IPS-NIHi11 (cell line): ENCODE measurements around the gene TMEM263.
"Not testable (repeated sequence)": the region's sequence is repeated elsewhere in the genome, so short reads cannot be mapped to it uniquely, and the experiment has no call there.

Experiments used
- DNase-seq: peaks from one replicate; pipeline ENCODE4 v3.0.0; 2012; ENCODE audit warnings: mixed read lengths, low spot score

Gene TMEM263

DNA sequence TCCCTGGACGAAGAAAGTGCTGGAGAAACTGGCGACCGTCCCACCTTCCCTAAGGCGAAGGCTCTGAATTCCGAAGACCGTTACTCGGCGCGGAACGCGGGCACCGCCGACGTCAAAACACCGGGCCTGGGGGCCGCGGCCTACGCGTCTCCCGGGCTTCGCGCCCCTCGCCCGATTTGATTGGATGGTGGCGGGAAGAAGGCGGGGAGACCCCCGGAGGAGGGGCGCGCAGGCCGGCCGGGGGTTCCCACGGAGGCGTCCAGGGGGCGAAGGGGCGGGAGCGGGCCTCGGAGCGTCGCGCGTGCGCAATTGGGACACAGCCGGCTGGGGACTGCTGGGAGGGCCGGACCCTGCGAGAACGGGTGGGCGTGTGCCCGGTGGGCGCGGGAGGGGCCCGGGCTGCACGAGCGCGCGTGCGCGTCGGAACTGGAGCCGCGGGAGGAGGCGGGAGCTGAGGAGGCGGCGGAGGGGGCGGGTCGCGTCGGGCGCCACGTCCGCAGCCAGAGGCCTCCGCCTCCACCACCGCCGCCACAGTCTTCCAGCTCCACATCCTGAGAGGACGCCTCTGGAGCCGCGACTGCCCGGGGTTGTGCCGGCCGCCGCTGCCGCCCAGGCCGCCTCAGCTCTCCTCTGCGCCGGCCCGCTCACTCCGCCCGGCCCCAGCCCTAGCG lies at the start of gene TMEM263:
TMEM263 (plus strand) TSS at position 531 of the 671 bp plus-strand sequence. CDS start 11,210 bp downstream, outside the sequence.
- DNase-seq: peak; percentile 98

DNA sequence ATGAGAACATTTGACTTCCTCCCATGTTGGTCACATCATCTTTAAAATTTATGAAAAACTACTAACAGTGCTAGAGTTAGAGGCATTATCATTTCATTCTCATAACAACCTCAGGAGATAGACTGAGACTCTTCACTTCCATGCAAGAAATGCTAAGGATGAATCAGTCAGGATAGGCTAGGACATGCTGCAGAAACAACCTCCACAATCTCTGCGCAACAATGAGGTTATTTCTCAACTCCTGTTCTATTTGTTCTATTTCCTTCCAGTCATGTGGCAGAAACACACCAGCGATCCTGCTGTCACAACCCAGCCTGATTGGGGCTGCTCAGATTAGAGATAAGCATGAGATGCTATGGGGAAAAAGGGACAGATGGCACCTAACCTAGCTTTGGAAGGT lies 49.0 kb upstream of the TMEM263 start:
- no peak for DNase-seq

DNA sequence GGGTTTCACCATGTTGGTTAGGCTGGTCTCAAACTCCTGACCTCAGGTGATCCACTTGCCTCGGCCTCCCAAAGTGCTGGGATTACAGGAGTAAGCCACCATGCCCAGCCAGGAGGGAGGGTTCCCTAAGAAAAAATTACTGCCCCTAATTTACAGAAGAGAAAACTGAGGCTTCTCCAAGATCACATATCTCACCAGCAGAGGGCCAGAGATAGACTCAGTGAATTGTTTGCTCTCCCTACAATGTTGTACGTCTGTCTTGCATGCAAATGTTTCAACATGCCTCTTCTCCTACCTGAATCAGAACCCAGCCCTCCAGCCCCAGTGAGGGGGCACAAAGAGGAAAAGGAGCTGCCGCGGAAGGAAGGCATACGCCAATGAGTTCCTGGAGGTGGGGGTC lies 48.3 kb upstream of the TMEM263 start:
- DNase-seq: no peak

DNA sequence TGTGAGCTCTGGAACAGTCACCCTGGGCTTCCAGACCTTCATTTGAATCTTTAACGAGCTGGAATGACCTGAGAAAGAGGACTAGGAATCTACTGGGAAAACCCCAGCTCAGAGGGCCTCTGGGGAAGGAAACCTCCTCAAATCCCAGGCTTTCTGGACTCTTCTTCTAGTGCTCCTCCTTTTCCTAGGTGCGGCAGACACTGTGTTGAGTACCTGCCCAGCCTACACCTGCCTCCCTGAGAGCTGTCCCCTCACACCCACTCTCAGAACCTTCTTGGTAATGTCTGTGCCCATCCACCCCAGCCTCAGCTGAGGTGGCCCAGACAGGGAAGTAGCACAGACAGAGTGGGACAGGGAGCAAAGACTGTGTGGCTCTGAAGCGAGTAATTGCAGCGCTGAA lies 47.9 kb upstream of the TMEM263 start:
- no peak for DNase-seq

DNA sequence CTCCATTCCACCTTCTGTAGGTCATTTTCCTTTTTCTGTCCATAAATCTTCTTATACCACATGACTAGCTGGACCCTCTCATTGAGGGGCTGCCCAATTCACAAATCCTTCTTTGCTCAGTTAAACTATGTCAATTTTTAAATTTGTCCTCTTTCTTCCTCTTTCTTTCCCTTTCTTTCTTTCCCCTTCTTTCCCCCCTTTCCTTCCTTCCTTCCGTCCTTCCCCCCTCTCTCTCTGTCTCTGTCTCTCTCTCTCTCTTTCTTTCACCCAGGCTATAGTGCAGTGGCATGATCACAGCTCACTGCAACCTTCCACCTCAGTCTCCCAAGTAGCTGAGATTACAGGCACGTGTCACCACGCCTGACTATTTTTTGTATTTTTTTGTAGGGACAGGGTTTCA lies 47.1 kb upstream of the TMEM263 start:
- no peak for DNase-seq

DNA sequence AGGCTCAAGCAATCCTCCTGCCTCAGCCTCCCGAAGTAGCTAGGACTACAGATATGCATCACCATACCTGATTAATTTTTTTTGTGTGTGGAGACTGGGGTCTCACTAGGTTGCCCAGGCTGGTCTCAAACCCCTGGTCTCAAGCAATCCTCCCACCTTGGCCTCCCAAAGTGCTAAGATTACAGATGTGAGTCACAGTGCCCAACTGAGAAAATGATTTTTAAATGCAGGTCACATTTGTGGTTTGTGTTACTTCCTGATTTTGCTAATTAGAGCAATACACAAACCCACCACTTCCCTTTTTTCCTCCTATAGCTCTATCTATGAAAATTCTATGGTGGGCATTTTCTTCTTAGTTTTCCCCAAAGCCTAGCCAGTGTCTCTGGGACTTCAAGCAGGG lies 45.5 kb upstream of the TMEM263 start:
- no peak for DNase-seq

DNA sequence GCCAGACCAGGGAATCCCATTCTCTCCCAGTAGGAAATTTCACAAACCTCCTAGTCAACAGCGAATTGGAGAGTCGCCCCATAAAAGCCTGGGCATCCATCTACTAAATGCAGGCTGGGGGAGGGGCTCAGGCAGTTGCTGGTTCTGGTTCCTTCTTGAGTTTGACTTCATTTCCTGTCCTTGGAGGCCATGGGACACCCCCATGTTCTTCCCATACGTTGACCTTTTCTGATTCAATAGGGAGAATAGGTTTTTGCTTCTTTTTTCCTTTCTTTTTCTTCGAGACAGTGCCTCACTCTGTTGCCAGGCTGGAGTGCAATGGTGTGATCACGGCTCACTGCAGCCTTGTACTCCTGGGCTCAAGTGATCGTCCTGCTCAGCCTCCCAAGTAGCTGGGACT lies 44.1 kb upstream of the TMEM263 start:
- DNase-seq: no peak

DNA sequence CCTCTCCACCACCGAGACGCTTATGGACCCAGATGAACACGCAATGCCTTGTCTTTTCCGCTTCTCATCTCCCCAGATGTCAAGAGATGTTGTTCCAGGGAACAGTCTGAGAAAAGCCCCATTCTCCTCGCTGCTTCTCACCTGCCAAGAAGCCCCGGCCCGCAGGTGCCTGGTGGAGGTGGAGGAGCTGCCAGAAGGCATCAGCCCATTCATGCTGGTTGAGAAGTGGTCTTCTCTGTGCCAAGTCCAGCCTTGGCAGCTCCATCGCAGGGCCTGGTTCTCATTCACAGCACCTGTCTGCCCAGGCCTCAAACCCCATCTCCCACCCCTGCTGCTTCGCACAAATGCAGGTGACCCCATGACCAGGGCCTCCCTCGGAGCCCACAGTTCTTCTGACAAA lies 42.3 kb upstream of the TMEM263 start:
- no peak for DNase-seq

DNA sequence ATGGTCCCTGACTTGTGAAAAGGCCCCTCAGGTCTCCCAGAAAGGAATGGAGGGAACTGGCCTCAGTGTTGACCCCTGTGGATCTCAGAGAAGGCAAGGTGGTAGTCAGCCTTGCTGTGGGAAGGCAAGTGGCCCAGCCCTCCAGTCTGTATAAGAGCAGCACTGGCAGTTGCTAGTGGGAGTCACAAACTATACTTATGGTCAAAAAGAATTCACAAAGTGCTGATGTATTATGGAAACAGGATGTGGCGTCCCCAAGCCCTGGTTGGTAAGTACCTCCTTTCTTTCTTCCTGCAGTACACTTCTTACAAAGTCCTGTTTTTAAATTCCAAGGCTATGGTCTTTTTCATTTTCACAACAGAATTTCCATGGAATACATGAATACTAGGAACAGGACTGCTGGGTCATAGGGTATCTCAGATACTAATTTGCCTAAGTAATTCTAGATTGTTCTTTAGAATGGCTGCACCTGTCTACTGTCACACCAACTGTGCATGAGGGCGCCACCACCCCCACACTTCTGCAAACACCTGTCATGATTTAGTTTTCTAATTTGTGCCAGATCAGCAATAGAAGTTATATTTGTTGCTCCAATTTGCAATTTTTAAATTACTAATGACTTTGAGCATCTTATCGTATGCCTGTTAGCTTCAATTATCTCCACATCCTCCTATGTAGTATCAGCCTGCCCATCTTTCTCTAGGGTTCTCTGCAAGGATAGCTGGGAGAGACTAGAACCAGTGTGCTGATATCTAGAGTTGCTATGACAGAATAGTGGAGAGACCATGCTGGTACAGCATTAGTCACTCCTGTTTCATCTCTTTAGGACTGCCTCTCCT lies 40.7 kb upstream of the TMEM263 start:
- no peak for DNase-seq

DNA sequence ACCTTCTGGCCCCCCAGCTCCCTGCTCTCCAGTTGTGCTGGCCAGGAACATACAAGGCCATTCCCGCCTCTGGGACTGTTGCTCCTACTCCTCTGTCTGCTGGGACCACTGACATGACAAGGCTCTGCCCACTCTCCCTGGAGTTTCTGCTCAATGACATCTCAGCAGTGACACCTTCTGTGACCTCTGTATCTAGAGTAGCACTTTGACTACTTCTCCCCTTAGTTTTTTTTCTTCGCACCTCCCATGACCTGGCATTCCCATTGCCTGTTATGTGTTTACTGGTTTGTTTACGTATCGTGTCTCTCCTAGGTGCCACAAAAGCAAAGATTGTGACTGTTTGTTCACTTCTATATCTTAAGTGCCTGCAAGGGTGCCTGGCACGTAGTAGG lies 40.1 kb upstream of the TMEM263 start:
- DNase-seq: no peak

DNA sequence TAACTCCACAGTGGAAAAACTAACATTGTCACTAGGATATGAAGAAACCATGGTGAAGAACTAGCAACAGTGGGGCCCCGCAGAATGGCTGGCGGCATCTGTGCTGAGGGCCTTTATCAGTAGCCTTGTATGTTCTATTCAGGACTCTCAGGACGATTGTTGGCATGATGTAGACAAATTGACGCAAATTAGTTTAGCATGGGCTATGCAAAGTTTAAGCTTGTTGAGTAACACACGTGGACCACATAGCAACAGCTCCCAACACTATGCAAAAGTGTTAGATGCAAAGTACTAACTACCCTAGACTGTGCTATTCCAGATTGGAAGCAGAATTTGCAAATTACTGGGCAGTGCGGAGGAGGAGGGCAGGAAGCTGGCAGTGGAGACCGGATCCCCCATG lies 38.2 kb upstream of the TMEM263 start:
- no peak for DNase-seq

DNA sequence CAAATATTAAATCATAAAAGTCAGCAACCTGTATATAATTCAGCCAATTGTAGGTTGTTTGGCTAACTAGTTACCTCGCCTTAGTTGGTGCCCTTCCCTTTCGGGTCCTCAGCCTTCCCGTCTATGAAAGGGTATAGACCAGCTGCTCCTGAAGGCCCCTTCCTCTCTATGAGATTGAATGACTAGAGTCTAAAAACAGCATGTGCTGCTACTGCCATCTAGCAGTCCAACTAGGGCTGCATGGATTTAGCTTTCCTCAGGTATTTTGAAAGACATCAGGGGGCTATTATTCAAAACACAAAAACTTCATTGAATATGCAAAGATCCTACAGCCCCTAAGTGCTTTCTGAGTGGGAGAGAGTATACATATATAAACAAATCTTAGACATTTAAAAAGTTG lies 37.0 kb upstream of the TMEM263 start:
- peak; percentile 79 for DNase-seq

DNA sequence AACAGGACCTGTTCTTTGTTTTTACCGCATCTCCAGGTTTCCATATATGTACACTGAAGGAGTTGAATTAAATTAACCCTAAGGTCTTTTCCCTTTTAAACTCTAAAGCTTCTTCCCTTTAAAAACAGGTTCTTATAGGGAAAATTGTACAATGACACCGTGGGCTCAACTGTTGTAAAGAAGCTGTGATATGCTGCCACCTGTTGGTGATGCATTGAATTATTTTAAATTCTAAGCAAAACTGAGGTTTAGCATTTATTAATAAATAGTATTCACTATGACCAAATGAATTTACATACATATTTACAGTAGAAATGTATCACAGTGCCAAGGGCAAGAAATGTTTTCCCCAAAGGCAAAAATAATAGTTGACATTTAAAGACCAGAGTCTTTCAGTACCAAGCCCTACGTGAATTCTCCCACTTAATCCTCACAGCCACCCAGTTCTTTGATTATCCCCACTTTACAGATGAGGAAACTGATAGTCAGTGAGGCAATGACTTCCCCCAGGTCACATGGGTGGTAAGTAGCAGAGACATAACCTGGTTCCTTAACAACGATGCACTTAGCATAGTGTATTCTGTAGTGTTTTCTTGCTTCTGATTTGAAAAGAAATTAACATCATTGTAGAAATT lies 35.7 kb upstream of the TMEM263 start:
- DNase-seq: peak; percentile 56

DNA sequence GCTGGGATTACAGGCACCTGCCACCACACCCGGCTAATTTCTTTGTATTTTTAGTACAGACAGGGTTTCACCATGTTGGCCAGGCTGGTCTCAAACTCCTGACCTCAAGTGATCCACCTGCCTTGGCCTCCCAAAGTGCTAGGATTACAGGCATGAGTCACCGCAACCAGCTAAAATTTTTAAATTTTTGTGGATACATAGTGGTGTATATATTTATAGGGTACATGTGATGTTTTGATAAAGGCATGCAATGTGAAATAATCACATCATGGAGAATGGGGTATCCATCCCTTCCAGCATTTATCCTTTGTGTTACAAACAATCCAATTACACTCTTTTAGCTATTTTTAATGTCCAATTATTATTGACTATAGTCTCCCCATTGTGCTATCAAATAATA lies 33.7 kb upstream of the TMEM263 start:
- DNase-seq: not testable (repeated sequence)

DNA sequence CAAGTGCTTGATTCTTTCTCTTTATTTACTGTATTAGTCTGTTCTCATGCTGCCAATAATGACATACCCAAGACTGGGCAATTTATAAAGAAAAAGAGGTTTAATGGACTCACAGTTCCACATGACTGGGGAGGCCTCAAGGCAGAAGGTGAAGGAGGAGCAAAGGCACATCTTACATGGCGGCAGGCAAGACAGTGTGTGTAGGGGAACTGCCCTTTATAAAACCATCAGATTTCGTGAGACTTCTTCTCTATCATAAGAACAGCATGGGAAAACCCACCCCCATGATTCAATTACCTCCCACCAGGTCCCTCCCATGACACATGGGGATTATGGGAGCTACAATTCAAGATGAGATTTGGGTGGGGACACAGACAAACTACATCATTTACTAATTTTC lies 32.1 kb upstream of the TMEM263 start:
- DNase-seq: not testable (repeated sequence)

DNA sequence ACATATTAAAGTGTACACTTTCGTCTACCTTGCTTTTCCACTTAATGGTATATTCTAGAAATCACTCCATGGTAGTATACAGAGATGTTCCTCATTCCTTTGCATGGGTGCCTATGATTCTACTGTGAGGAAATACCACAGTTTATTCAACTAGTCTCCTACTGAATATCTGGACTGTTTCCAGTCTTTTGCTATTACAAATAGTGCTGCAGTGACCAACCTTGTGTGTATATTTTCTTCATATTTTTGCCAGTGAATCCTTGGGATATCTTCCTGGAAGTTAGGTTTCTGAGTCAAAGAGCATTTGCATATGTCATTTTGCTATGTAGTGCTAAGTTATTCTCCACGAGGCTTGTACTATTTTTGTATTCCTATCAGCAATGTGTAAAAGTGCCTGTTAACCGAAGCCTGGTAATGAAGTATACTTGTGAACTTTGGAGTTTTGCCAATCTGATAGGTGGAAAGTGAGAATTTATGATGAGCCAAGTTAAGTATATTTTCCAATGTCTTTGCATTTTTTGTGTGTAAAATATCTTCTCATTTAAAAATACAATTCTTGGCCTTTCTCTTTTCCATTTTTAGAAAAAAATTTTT lies 31.3 kb upstream of the TMEM263 start:
- DNase-seq: no peak

DNA sequence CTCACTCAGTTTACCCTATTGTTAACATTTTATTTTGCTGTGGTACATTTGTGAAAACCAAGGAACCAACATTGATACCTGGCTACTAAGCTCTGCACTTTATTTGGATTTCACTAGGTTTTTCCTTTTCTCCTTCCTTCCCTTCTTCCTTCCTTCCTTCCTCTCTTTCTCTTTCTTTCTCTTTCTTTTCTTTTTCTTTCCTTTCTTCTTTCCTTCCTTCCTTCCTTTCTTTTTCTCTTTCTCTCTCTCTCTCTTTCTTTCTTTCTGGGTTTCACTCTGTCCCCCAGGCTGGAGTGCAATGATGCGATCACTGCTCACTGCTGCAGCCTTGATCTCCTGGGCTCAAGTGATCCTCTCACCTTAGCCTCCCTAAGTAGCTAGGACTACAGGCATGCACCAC lies 29.1 kb upstream of the TMEM263 start:
- no peak for DNase-seq

DNA sequence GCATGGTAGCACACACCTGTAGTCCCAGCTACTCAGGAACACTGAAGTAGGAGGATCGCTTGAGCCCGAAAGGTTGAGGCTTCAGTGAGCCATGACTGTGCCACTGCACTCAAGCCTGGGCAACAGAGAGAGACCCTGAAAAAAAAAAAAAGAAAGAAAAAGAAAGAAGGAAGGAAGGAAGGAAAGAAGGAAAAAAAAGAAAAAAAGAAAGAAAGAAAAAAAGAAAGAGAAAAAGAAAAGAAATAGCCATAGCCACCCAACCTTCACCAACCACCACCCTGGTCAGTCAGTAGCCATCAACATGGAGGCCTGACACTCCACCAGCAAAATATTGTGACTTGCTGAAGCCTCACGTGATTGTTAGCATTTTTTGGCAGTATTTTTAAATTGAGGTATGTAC lies 21.4 kb upstream of the TMEM263 start:
- DNase-seq: no peak

DNA sequence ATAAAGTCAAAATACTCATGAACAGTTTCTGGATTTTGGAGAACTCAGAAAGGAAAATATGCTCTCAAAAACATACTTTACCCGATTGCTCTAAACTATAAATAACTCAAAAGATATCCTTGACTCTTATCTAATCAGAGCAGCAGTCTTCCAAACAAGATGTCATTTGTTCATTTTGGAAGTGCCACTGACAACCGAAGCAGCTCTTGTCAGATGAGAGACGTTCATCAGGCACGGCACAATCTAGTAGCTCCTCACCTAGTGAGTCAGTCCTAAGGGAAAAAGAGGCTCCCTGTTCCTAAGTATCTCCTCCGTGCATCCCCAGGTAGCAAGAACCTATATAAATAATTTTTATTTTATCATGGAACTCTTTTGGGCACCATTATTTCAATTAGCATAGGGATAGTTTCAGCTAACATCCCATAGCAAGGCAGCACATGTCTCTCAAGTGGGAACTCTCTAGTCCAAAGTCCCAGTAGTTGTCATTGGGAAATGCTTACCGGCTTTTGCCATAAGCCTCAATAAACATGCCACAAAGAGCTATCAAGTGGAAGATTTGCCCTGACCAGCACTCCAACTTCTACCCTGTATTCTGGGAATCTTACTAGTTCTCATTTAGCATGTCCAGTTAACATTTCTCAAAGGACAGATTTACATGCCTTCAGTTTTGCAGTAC lies 14.1 kb upstream of the TMEM263 start:
- no peak for DNase-seq

DNA sequence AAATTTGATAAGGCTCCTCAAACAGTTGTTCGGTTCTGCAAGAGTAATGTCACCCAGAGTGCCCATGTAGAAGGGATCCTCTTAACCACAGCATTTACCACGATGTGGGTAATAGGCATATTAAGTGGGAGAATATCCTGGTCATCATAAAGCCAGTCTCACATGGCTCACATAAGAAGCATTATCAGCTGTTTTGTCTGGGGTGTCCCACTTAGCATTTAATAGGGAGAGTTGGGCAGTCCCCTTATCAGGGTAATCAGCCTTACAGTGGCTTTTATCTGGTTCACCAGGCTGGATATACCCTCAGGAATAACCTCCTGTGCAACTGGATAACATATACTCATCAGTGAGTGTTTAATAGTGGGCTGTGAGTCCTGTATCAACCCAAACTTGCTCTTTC lies 12.9 kb upstream of the TMEM263 start:
- DNase-seq: no peak

DNA sequence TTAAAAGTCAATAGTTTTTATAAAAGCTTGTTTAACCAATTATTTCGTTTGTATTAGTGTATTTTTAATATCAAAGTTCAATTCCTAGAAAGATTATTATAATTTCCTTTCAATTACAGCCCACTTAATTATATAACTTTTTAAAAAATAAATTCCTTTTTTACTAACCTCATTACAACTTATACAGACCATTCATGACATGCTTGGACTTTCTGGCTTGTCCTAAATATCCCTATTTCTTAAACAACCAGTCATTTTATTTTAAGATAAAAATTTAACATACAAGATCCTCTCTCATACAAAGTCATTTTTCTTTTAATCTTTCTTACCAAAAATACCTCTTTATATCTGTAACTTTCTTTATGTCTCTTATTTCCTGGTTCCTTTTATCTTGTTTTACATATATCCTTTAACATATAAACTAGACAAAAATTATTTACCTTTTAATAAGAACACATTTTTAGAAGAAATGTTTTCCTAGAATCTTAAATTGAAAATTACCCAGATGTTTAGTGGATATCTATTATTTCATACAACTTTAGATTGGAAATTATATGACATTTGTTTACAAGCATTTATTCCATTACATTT lies 10.4 kb upstream of the TMEM263 start:
- DNase-seq: no peak

DNA sequence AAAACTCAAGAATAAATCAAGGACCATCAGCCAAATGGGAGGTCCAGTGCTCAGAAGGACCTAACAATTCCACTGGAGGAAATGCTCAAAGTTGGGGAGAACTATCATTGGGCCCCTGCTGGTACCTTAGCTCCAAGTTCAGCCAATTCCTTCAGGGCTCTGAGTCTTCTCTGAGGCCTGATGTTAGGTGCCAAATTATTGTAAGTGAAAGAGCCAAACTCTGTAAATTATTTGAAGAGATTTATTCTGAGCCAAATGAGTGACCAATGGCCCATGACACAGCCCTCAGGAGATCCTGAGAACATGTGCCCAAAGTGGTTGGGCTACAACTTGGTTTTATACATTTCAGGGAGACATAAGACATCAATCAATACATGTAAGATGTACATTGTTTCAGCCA lies 8.2 kb upstream of the TMEM263 start:
- no peak for DNase-seq
